ENCODE data around the gene COL6A3.
"Not testable (repeated sequence)": the region's sequence is repeated elsewhere in the genome, so short reads cannot be mapped to it uniquely, and the experiment has no call there.

The COL6A3 gene

GRCh38 chr2:237315829-237316225, 98.1 kb downstream of the COL6A3 start:
- no peak for DNase-seq (ENCODE audit: low spot score)

GRCh38 chr2:237315170-237315828, 98.7 kb downstream of the COL6A3 start:
- DNase-seq (ENCODE audit: low spot score), result no peak

- DNase-seq (ENCODE audit: low spot score), result no peak
Observed at GRCh38 chr2:237314681-237315080, 99.3 kb downstream of the COL6A3 start.

- DNase-seq (ENCODE audit: low spot score), result no peak
Observed at GRCh38 chr2:237314198-237314597, 99.8 kb downstream of the COL6A3 start.

GRCh38 chr2:237312021-237312755, 101.8 kb downstream of the COL6A3 start:
- DNase-seq (ENCODE audit: low spot score), result no peak

GRCh38 chr2:237310515-237311114, 103.3 kb downstream of the COL6A3 start:
- DNase-seq (ENCODE audit: low spot score), result no peak

- no peak for DNase-seq (ENCODE audit: low spot score)
Observed at GRCh38 chr2:237309416-237309815, 104.5 kb downstream of the COL6A3 start.

- DNase-seq (ENCODE audit: low spot score), result no peak
Observed at GRCh38 chr2:237309011-237309410, 105.0 kb downstream of the COL6A3 start.

- no peak for DNase-seq (ENCODE audit: low spot score)
Observed at GRCh38 chr2:237307474-237307873, 106.5 kb downstream of the COL6A3 start.

- DNase-seq (ENCODE audit: low spot score), result no peak
Observed at GRCh38 chr2:237306787-237307170, 107.2 kb downstream of the COL6A3 start.

GRCh38 chr2:237306083-237306786, 107.7 kb downstream of the COL6A3 start:
- no peak for DNase-seq (ENCODE audit: low spot score)

- no peak for DNase-seq (ENCODE audit: low spot score)
Observed at GRCh38 chr2:237305579-237305978, 108.4 kb downstream of the COL6A3 start.

- DNase-seq (ENCODE audit: low spot score), result no peak
Observed at GRCh38 chr2:237304763-237305514, 109.0 kb downstream of the COL6A3 start.

GRCh38 chr2:237303244-237303643, 110.7 kb downstream of the COL6A3 start:
- not testable (repeated sequence) for DNase-seq (ENCODE audit: low spot score)

- DNase-seq (ENCODE audit: low spot score), result no peak
Observed at GRCh38 chr2:237301595-237301994, 112.4 kb downstream of the COL6A3 start.

- no peak for DNase-seq (ENCODE audit: low spot score)
Observed at GRCh38 chr2:237300739-237301138, 113.2 kb downstream of the COL6A3 start.

- DNase-seq (ENCODE audit: low spot score), result no peak
Observed at GRCh38 chr2:237299906-237300305, 114.1 kb downstream of the COL6A3 start.

GRCh38 chr2:237298151-237299118, 115.5 kb downstream of the COL6A3 start:
- no peak for DNase-seq (ENCODE audit: low spot score)

GRCh38 chr2:237297421-237298150, 116.4 kb downstream of the COL6A3 start:
- no peak for DNase-seq (ENCODE audit: low spot score)

- no peak for DNase-seq (ENCODE audit: low spot score)
Observed at GRCh38 chr2:237296756-237297155, 117.2 kb downstream of the COL6A3 start.

Measured in CD4-positive, alpha-beta T cell treated with Interleukin-15 for 4 hours (primary cell).